ENCODE results near the gene PITX3.
A peak's percentile ranks its signal among the peaks of the same experiment; 100 is the strongest.

PITX3 gene

DNA sequence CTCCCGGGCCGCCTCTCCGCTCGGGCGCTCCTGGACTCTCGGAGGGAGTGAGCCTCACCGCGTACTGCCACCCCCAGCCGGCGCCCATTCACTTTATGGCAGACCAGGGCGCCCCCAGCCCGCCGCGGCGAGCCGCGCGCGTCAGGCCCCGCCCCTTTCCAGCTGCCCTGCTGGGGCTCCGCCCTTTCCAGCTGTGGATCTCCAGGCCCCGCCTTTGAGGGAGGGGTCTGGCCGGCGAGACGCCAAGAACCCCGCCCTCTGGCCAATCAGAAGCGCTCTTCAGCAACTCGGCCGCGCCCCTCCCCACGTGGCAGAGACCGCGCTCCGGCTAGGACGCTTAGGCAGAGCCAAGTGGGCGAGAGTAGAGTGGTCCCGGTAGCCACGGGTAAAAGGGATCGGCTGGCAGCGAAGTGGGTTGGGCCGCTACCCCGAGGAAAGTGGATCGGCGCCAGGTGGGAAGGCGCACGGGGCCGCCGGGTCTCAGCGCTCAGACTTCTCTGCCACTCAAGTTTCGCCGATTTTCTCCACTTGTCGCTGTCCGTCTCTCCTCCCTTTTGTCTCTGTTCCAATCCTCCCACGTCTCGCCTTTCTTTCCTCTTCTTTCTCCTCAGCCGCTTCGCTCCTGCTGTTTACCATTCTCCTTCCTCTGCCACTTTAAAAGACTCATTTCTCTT is at the start of gene PITX3:
Gene PITX3, minus strand, starts transcription at position 69 of the 674 bp plus-strand sequence. CDS start 9,432 bp downstream, outside the sequence.
- peak; percentile 50 to 51 for ATAC-seq

DNA sequence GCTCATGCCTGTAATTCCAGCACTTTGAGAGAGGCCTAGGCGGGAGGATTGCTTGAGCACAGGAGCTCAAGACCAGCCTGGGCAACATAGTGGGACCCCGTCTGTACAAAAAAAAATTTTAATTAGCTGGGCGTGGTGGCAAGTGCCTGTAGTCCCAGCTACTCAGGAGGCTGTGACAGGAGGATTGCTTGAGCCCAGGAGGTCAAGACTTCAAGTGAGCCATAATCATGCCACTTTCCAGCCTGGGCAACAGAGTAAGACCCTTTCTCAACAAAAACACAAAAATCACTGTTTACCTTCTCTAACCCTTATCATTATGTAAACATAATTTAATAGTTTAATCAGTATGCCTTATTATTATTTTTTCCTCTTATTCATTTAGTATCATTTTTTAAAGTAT is 48.5 kb upstream of the PITX3 start:
- ATAC-seq: no peak

DNA sequence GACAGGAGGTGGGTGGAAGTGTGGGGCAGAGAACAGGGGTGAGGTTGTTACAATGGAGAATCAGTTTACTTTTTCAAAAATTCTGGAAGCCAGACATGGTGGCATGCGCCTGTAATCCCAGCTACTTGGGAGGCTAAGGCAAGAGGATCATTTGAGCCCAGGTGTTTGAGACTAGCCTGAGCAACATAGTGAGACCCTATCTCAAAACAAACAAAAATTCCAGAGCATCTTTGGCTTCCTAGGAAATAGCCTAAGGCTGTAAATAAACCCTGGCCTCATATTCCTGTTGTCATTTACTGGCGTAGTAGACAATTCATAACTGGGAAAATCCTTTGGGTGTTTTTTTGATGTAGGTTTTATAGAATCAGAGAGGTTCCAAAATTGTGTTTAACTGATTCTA is 48.0 kb upstream of the PITX3 start:
- no peak for ATAC-seq

DNA sequence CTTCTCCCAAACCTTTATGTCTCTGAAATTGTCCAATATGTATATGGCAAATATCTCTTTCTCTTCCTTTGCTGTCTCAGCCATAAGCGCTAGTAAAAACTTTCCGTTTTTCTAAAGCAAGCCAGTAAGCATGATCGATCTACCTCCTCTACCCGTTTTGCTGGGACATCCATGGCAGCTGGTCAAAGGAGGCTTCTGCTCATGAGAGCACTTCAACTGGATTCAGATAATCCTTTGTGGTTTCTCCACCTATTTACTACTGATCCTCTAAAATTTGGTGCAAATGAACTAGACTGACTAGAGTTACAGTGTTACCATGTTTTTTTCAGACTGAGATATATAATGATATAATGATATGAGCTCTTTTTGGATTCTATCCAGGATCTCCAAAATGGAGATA is 46.7 kb upstream of the PITX3 start:
- ATAC-seq: no peak

DNA sequence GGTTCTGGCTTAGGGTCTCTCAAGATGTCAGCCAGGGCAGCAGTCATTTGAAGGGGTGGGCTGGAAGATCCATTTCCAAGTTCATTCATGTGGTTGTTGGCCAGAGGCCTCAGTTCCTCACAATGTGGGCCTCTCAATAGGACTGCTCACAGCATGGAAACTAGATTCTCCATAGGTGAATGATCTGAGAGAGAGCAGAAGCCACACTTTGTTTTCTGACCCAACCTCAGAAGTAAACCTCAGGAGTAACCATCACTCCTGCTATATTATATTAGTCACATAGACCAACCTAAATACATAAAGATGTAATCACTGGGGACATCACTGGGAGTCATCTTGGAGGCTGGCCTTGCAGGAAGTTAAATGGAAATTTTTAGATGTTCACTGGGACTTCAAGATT is 46.2 kb upstream of the PITX3 start:
- peak in 1 of 2 donors; percentile 37 for ATAC-seq

DNA sequence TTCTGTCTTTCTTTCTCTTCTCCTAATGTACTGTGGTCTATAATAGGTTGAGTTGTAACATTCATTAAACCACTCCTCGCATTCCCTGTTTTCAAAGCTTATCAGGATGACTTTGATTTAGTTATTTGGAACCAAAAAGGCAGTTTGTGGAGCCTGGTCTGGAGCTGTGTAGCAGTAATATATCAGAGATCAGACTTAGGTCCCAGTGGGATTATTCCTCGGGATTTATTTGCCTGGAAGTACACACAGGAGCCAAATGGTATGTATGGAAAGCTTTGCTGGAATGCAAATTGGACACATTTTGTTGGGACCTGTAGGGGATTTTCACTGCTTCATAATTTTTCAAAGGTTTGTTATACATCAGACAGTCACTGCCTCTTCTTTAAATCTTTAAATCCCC is 44.9 kb upstream of the PITX3 start:
- no peak for ATAC-seq

DNA sequence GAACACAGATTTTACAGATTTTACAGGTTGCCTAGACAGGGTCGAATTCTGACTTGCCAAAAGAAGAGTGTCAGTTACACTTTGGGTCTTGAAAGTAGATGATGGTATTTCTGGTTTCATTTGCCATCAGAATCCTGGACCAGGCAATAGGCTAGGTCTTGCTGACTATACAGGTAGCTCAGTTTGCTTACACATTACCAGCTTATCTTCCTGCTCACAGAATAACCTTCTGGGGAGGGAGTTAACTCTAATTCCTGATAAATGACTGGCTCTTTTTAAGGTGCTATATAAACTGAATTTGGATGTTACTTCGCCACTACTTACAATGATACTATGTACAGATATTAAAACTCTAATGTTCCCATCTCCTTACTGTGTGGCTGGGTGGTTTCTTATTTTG is 43.8 kb upstream of the PITX3 start:
- ATAC-seq: peak; percentile 44 to 49

DNA sequence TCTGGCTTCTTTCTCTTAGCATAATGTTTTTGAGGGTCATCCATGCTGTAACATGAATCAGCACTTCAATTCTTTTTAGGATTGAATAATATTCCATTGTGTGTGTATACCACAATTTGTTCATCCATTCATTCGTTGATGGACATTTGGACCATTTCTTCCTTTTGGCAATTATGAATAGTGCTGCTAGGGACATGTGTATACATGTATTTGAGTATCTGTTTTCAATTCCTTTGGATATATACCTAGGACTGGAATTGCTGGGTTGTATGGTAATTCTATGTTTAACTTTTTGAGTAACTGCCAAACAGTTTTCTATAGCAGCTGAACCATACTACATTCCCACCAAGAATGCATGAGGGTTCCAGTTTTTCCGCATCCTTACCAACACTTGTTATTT is 43.2 kb upstream of the PITX3 start:
- no peak for ATAC-seq

DNA sequence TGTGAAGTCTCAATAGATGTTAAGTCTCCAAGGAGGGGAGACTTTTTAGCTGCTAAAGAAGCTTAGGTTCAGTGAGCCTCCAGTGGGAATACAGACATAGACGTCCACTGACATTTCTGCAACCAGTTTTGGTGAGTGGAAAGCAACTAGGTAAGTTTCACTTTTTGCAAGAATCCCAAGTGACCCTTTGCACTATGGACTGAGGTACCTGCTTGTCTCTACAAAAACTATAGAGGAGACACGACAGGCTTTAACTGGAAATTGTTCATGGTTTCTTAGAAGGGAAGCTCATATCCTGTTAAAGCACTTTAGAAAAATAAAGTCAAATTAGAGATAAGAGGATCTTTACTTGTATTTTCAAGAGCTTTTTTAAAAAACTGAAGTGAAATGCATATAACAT is 42.6 kb upstream of the PITX3 start:
- peak in 1 of 2 donors; percentile 18 for ATAC-seq

DNA sequence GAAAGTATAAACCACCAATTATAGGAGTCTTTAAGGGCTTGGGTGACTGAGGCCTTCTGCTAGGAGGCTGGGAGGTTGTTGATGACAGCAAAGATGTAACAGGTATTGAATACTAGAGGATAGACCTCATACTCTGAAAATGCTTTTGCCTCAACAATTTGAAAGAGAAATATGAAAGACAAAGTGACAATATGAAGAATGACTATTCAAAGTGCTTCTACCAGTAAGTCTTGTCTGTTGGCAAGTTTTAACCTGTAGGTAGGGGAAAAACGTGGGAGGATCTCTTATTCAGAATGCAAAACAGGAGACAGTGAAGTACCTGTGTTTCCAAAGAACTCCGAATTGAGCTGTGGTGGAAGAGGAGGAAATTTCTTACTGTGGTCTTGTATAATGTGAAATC is 42.2 kb upstream of the PITX3 start:
- ATAC-seq: peak; percentile 59 to 68

DNA sequence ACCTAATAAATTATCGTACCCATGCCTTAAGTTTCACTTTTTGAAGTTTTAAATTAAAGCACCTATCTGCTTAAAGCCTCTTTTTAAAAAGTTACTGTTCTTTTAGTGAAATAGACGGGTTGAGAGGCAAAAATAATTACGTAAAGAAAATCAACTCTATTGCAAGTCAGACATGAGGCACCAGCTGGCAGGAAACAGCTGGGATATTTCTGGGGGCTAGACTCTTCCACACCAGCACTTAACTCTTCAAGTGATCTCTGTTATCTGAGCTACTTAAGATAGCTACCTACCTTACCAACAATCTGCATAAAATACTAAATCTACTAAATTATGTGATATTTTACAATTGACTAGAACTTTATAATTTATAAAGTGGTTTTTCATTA is 39.8 kb upstream of the PITX3 start:
- no peak for ATAC-seq

DNA sequence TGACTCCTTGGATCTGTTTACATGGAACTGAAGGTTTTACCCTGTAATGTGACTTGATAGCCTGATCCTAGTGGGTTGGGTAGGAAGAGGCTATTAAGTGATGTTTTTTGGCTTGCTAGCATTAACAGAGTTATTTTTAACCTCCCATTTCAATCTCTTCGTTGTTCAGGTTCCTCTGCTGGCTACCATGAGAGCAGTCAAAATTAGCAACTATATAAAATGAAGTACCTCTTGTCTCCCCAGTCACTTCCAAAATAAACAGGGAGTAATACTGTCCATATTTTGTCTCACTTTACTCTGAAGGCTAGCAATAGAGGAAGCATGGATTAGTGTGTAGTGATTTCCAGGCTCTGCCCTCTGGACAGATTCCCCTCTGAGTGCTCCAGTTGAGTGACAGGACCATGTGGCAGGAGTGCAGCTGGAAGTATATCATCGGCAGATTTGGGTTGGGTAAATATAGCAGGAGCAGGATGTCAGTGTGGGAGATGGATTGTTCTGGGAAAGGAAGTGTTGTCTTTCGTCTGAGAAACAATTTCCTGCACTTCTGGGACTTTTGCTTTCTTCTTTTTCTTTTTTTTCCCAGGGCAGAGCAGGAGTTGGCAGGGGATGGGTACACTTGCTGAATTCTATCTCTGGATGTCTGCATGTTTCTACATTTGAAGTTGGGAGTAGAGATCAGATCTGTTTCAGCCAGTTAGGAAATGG is 39.2 kb upstream of the PITX3 start:
- ATAC-seq: no peak

DNA sequence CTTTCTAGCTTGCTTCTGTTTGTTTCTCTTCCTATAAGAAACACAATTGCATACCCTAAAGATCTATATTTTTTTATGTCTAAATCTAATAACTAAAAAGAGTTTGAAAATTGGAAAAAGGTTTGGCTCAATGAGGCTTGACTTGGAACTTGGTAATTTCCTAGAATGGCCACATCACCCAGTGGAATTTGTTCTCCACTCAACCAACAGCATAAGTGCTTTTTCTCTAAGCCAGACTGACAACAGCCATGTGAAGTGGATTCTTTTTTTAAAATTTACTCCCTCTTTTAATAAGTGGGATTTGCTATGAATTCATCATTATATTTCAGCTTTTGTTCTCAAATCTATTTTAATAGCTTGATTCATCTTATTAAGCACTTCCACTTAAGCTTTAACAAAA is 37.8 kb upstream of the PITX3 start:
- ATAC-seq: no peak

DNA sequence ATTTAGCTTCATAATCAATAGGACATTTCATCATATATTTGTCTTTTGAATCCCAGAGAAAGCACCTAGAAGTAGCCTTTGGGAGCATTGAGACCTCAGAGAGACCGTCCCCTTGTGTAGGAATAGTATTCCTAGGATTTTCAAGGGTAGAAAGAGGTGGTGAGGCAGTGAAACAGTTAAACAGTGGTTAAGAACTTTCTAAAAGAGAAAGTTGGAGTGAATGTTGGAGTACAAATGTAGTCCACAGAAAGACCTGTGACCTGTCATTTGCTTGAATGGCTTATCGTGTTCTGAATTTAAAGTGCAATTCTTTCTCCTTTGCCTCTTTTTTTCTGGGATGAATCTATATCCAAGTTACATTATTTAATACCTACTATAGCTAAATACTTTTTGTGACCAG is 34.0 kb upstream of the PITX3 start:
- ATAC-seq: no peak

DNA sequence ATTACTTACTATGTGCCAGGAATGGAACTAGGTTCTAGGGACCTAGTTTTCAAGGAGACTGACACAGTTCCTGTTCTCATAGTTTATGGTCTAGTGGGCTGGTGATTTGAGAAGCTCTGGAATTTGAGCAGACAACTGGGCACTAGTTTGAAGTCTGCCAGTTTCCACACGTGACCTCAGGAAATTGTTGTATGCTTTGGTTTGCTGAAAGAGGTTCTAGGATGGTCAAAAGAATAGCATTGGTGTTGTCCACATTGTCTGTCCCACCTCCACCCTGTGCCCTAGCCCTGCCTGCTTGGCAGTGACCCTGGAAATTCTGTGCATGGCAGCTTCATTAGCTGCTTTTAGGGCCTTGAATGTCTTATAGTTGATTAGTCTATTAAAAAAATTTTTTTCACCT is 32.8 kb upstream of the PITX3 start:
- no peak for ATAC-seq

DNA sequence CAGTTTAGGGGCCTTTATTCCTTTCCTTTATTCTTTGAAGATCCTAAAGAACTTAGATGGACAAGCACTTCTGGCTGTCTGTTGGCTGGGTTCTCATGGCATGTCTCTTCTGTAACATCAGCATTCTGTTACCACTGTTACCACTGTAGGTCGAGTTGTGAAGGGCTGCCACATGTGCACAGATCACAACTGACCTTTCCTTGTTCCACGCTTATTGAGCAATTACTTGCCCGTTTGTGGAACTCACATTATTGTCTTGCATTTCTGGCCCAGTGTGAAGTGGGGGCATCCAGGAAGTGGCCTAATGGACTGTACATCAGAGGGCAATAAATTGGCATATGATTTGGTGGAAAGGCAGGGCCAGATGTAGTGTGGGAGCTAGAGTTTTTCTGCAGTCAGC is 27.7 kb upstream of the PITX3 start:
- ATAC-seq: no peak

DNA sequence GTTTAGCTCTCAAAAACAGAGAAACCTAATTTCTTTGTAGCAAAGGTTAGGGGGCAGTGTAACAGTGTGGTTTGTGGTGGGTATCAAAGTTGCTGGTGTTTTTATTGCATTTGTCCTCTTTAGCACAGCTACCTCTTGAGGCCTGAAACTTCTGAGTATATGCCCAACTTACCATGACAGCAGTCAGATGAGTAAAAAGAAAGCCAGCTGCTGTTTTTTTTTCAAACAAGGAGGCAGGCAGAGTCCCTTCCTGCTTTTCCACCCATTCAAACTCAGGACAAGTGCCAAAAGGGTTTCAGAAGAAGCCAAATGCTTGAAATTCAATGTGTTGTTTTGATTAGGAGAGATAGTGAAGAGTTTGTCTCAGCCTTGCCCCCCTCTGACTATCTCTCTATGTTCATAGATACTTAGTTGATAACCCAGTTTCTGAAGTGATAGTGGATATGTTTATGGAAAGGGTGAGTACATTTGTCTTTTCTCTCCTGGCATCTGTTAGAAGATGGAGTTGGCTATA is 27.1 kb upstream of the PITX3 start:
- peak in 1 of 2 donors; percentile 31 for ATAC-seq

DNA sequence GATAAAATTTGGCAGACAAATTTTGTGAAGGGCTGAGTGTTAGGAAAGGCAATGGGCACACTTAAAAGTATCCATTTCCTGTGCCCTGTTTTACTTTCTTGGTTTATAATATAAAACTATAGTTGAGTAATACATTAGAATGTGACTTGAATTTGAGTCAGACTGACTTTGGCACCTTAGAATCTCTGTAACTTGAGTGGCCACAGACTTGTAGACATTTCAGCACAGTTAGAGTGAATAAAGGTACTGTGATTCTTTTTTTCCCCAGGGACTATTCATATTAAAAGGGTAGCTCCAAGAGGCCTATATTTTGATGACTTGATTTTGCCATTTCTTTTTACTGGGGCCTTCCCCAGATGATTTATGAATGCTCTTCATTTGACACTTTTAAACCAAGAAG is 26.4 kb upstream of the PITX3 start:
- peak; percentile 92 to 93 for ATAC-seq

DNA sequence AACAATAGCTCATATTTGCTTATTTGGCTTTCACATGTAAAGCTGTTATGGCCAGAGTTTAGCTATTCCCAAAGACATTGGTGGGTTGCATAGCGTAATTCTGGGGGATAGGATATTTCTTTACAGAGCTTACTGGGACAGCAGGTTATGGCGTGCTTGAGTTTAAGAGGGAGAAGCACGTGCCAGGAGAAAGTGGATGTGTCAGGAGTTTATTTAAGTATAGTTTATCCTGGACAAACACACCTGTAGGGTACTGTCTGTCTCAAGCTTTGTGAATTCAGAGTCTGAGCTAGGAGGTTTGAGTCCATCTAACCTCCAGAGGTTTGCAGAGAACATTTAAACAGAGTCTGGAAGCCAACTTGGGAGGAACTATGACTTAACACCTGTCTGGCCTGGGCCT is 25.4 kb upstream of the PITX3 start:
- ATAC-seq: no peak

DNA sequence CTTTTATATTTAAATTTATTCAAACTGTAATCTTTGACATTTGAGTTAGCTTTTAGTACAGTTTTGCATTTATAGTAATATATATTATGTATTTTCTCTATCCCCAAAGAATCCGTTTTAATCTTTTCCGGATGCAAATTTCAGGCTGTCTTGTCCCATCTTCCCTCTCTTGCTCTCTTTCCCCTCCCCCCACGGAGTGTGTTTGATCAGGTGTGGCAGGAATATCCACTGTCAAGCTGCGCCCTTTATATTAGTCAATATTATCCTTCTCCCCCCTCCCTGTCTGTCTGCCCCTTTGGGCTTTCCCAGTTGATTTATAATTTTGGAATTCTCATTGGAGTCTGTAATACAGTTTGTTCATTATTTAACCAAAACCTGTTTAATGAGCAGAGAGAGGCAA is 23.1 kb upstream of the PITX3 start:
- ATAC-seq: no peak

DNA sequence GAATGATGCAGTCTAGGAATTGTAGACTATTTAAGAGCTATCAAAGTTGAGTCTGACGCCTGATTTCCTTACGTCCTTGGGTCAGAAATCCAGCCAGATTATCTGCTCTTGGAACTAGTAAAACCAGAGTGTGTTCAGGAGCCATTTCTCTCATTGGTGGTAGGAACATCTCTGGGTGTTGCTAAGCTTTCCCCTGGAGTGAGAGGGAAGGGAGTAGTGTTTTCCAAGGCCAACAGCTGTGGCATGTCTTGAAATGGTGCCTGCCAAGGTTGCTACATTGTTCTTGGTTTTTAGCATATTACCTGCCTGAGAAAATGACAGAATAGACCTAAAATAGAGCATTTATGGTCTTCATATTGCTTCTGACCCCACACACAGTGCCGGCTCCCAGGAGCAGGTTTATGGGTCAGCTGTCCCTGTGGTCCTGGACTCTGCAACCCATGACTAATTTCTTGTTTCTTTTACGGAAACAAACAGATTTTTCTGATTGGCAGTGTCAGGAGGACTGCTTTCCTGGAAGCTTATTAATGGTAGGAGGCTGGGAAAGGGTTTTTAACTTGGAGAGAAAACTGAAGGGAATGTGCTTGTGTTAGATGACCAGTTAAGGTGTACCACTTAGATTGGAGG is 21.5 kb upstream of the PITX3 start:
- no peak for ATAC-seq

DNA sequence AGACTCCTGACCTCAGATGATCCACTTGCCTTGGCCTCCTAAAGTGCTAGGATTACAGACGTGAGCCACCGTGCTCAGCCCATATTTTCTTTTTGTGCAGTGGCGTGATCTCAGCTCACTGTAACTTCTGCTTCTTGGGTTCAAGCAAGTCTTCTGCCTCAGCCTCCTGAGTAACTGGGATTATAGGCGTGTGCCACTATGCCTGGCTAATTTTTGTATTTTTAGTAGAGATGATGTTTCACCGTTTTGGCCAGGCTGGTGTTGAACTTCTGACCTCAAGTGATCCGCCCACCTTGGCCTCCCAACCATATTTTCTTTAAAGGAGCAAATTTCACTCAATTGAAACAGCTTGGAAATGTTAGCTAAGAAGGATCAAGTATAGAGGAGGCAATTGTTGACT is 20.5 kb upstream of the PITX3 start:
- ATAC-seq: no peak

DNA sequence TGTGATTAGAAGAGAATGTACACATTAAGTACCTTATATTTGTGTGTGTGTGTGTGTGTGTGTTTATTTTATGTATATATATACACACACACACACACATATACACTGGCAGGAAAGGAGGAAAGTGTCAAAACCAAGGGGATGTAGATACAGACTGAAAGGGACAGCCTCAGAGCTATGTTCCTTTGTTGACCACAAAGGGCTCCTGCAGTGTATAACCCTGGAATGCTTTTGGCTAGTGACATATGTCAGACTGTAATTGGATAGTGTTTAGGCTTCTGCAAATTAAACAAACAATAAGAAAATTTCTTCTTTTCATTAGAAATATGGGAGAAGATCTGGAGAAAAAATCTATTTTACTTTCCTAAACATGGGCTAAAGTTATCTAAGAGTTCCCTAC is 19.9 kb upstream of the PITX3 start:
- ATAC-seq: no peak

DNA sequence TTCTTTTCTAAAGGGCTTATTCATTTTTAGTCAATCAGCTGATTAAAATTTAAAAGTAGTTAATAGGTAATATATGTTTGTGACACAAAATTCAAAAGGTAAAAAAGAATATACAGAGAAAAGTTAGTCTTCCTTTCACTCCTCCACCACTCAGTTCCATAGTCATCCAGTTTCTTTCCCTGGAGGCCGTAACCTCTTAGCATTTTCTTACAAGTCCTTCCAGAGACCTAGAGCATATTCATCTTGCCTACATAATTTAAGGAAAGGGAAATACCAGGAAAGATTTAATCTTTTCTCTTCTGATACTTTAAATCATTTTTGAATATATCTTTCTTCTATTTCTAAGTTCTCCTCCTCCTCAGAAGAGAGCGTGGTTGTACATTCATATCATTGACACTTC is 14.1 kb upstream of the PITX3 start:
- ATAC-seq: no peak
